Prostate gland (tissue), 2 donors: ENCODE measurements around the gene GPR183.

Source experiments
- POLR2A ChIP-seq: fragments of 450-650 bp; IDR thresholded peaks from one replicate; pipeline ENCODE4 v1.6.1; 2016; ENCODE audit warnings: antibody characterized with exemption, mild to moderate bottlenecking
- TF ChIP-seq, protein P1 (sequence below), 4 experiments: fragments of 200-600 bp in 2 of 4; fragments of 450-650 bp in 2 of 4; sonication (generic) in 2 of 4; IDR thresholded peaks; 1 replicate in 3 of 4; 2 replicates in 1 of 4; pipeline ENCODE4 v1.5.1; 2016 to 2019; ENCODE audit warnings: antibody characterized with exemption in 4 of 4, mild to moderate bottlenecking in 2 of 4, moderate library complexity in 2 of 4

GRCh38 chr13:99316224-99316623 lies 9.0 kb upstream of the GPR183 start:
- TF ChIP-seq, protein P1, sequence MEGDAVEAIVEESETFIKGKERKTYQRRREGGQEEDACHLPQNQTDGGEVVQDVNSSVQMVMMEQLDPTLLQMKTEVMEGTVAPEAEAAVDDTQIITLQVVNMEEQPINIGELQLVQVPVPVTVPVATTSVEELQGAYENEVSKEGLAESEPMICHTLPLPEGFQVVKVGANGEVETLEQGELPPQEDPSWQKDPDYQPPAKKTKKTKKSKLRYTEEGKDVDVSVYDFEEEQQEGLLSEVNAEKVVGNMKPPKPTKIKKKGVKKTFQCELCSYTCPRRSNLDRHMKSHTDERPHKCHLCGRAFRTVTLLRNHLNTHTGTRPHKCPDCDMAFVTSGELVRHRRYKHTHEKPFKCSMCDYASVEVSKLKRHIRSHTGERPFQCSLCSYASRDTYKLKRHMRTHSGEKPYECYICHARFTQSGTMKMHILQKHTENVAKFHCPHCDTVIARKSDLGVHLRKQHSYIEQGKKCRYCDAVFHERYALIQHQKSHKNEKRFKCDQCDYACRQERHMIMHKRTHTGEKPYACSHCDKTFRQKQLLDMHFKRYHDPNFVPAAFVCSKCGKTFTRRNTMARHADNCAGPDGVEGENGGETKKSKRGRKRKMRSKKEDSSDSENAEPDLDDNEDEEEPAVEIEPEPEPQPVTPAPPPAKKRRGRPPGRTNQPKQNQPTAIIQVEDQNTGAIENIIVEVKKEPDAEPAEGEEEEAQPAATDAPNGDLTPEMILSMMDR (IDR thresholded peaks at IDR 0.05), result no peak
- TF ChIP-seq POLR2A, result no peak
